Peyer's patch (tissue), 4 donors: ENCODE measurements around the gene CDC25B.

ENCODE experiments used
- CTCF ChIP-seq, 6 experiments: fragments of 450-650 bp in 4 of 6; fragments of 200-600 bp in 2 of 6; sonication (generic) in 1 of 6; IDR thresholded peaks; one replicate each; pipeline ENCODE4 v1.5.1; 2017 to 2019; ENCODE audit warnings: antibody characterized with exemption in 6 of 6, mild to moderate bottlenecking in 3 of 6, moderate library complexity in 1 of 6
- POLR2A ChIP-seq, 2 donors: fragments of 450-650 bp; IDR thresholded peaks; one replicate each; pipeline ENCODE4 v1.5.1; 2017; ENCODE audit warnings: antibody characterized with exemption in 2 of 2, mild to moderate bottlenecking in 2 of 2, moderate library complexity in 2 of 2

GRCh38 chr20:3784863-3785239, 11.3 kb upstream of the CDC25B start:
- TF ChIP-seq CTCF (IDR thresholded peaks at IDR 0.05) (no peak), POLR2A (IDR thresholded peaks at IDR 0.05) (no peak)
